ENCODE measurements around the gene AADACL2. TPM values are rescaled to one million over a fixed set of nuclear protein-coding genes. Genes with fewer than 3 reads are reported as not detected.

The AADACL2 gene
- total RNA-seq, 2 donors from 2014 or later: not detected

GRCh38 chr3:151774235-151774634, 40.5 kb downstream of the AADACL2 start:
- peaks cover 64% of the 10 kb centered on the region for H3K4me1 ChIP-seq
- H3K9me3 ChIP-seq: no peaks in the 10 kb centered on the region
- no peak overlapping the region for H3K4me3 ChIP-seq
- ATAC-seq (no peak), DNase-seq (no peak)
- TF ChIP-seq CTCF (IDR thresholded peaks at IDR 0.05): no peak
- no peak for TF ChIP-seq POLR2A (IDR thresholded peaks at IDR 0.05)
- H3K27me3 ChIP-seq: no peaks in the 10 kb centered on the region
- H3K27ac ChIP-seq: peak overlapping the region in 2 of 4 donors; percentile 62 to 70
- WGBS, 2 donors: 85 to 95% methylated on average over 1 of the region's 1 CpG
- intact Hi-C loops (cut with DNase I): no loop called here
- H3K36me3 ChIP-seq (replicated peaks in 1 of 2; ENCODE audit: insufficient read depth in 1 of 2, low read depth in 2 of 2): no peaks in the 10 kb centered on the region

GRCh38 chr3:151774910-151775309, 41.2 kb downstream of the AADACL2 start:
- TF ChIP-seq POLR2A (IDR thresholded peaks at IDR 0.05): no peak
- TF ChIP-seq CTCF (IDR thresholded peaks at IDR 0.05): no peak

GRCh38 chr3:151775314-151776258, 41.9 kb downstream of the AADACL2 start:
- H3K4me3 ChIP-seq: no peak overlapping the region
- H3K27ac ChIP-seq: peak overlapping the region; percentile 32 to 70 (median 63)
- no peak for ATAC-seq
- H3K27me3 ChIP-seq: no peaks in the 10 kb centered on the region
- H3K36me3 ChIP-seq (replicated peaks in 1 of 2; ENCODE audit: insufficient read depth in 1 of 2, low read depth in 2 of 2): no peaks in the 10 kb centered on the region
- no peak for DNase-seq
- no peaks in the 10 kb centered on the region for H3K9me3 ChIP-seq
- WGBS, 2 donors: 44 to 52% methylated on average over 4 of the region's 4 CpGs
- intact Hi-C loops (cut with DNase I): no loop called here
- H3K4me1 ChIP-seq: peaks cover 51% of the 10 kb centered on the region
- no peak for TF ChIP-seq POLR2A (IDR thresholded peaks at IDR 0.05)
- no peak for TF ChIP-seq CTCF (IDR thresholded peaks at IDR 0.05)

More at GRCh38 chr3:151774910-151775309, 41.2 kb downstream of the AADACL2 start:
- DNase-seq (no peak), ATAC-seq (no peak)
- no peaks in the 10 kb centered on the region for H3K9me3 ChIP-seq
- intact Hi-C loops (cut with DNase I): no loop called here
- H3K4me1 ChIP-seq: peaks cover 57% of the 10 kb centered on the region
- no peak overlapping the region for H3K4me3 ChIP-seq
- peak overlapping the region; percentile 17 to 70 (median 47) for H3K27ac ChIP-seq
- no peaks in the 10 kb centered on the region for H3K27me3 ChIP-seq
- H3K36me3 ChIP-seq (replicated peaks in 1 of 2; ENCODE audit: insufficient read depth in 1 of 2, low read depth in 2 of 2): no peaks in the 10 kb centered on the region

- no peak for TF ChIP-seq CTCF (IDR thresholded peaks at IDR 0.05)
Observed at GRCh38 chr3:151776259-151776740, 42.6 kb downstream of the AADACL2 start.

More at GRCh38 chr3:151776259-151776740, 42.6 kb downstream of the AADACL2 start:
- H3K4me3 ChIP-seq: no peak overlapping the region
- intact Hi-C loops (cut with DNase I): no loop called here
- H3K27me3 ChIP-seq: no peaks in the 10 kb centered on the region
- H3K27ac ChIP-seq: peak overlapping the region in 3 of 4 donors; percentile 62 to 70 (median 64)
- DNase-seq (no peak), ATAC-seq (peak; percentile 50)
- H3K36me3 ChIP-seq (replicated peaks in 1 of 2; ENCODE audit: insufficient read depth in 1 of 2, low read depth in 2 of 2): no peaks in the 10 kb centered on the region
- WGBS, 2 donors: 38 to 51% methylated on average over 1 of the region's 1 CpG
- peaks cover 44% of the 10 kb centered on the region for H3K4me1 ChIP-seq
- H3K9me3 ChIP-seq: no peaks in the 10 kb centered on the region

Data from body of pancreas (tissue), 4 donors.